HG02943 (cell line): ENCODE results near the gene PCMTD2.
"Not testable (repeated sequence)": the region's sequence is repeated elsewhere in the genome, so short reads cannot be mapped to it uniquely, and the experiment has no call there.

ENCODE experiments used
- ATAC-seq: cut with Tn5 transposase; IDR thresholded peaks from one replicate; pipeline ENCODE4 v1.9.1; 2021; ENCODE audit warnings: mild to moderate bottlenecking, low read depth, moderate library complexity; ENCODE audit not compliant: unreplicated experiment

PCMTD2 gene

DNA sequence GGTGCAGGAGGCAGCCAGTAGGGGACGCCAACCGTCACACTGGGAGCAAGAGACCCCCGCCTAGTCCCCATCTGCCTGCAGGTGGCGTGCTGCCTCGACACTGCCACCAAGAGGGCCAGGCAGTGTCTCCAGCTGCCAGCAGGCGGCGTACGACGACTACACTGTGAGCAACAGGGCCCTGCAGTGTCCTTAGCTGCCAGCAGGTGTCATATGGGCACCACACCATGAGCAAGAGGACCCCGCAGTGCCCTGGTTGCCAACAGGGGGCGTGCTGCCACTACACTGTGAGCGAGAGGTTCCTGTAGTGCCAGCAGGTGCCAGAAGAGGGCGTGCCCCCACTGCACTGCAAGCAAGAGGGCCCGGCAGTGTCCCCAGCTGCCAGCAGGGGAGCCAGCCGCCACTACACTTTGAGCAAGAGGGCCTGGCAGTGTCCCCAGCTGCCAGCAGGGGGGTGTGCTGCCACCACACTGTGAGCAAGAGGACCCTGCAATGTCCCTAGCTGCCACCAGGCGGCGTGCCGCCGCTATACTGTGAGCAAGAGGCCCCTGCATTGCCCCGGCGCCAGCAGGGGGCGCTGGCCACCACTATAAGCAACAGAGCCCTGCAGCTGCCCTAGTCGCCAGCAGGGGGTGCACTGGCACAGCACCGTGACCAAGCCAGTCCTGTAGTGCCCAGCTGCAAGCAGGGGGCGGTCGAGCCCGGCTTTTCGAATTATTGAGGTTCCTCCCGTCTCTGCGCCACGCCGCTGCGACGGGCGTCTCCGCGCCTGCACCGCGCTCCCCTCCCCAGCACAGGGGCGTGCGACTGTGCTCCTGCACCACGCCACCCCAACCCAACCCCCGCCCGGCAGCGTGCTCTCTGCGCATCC is 30.3 kb downstream of the PCMTD2 start:
- ATAC-seq, result peak; percentile 90

DNA sequence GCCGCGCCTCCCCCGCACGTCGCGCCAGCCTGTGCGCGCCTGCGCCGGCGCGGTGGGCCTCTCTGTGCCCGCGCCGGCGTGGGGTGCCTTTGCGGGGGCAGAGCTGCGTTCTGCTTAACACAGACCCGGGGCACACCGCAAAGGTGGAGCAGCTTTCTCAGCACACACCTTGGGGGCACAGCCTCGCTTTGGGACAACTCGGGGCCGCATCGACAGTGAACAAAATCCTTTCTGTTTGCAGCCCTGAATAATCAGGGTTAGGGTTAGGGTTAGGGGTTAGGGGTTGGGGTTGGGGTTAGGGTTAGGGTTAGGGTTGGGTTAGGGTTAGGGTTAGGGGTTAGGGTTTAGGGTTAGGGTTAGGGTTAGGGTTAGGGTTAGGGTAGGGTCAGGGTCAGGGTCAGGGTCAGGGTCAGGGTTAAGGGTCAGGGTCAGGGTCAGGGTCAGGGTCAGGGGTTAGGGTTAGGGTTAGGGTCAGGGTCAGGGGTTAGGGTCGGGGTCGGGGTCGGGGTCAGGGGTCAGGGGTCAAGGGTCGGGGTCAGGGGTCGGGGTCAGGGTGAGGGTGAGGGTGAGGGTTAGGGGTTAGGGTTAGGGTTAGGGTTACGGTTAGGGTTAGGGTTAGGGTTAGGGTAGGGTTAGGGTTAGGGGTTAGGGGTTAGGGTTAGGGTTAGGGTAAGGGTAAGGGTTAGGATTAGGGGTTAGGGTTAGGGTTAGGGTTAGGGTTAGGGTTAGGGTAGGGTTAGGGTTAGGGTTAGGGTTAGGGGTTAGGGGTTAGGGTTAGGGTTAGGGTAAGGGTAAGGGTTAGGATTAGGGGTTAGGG is 31.1 kb downstream of the PCMTD2 start:
- not testable (repeated sequence) for ATAC-seq

DNA sequence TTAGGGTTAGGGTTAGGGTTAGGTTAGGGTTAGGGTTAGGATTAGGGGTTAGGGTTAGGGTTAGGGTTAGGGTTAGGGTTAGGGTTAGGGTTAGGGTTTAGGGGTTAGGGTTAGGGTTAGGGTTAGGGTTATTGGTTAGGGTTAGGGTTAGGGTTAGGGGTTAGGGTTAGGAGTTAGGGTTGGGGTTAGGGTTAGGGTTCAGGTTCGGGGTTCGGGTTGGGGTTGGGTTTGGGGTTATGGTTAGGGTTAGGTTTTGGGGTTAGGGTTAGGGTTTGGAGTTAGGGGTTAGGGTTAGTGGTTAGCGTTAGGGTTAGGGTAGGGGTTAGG is 31.7 kb downstream of the PCMTD2 start:
- not testable (repeated sequence) for ATAC-seq

DNA sequence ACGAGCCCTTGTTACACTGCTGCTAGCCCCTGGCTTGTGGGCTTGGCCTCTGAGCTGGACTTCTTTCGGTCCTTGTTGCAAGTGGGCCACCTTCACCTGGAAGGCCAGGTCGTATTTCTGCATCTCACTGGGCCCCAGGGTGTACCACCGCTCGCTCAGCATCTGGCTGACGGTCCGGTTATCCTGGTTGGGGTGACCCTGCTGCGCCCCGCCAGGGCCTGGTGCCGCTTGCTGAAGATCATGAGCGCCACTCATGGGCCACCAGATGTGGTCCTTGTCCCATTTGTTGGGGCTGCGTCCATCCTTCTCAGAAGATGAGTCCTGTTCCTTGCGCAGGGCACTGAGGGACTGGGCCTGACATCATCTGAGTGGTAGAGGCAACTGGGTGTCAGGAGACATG is 36.6 kb downstream of the PCMTD2 start:
- ATAC-seq, result not testable (repeated sequence)

DNA sequence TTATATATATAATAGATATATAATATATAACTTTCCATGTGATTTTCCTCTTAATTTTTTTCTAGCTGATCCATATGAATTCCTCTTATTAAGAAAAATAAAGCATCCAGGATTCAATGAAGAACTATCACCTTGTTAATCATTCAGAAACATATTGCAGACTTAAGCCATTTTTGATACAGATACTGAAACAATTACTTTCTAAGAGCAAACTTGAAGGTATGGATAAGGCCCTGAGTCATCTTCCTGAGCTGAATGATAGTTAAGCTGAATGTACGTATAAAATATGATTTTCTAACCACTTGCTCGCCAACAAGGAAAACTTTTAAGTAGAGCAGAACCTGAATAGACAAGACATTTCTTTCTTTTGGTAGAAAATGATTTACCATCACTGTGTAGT is 47.5 kb downstream of the PCMTD2 start:
- not testable (repeated sequence) for ATAC-seq

- ATAC-seq, result not testable (repeated sequence)
Measured at GRCh38 chr20:64313761-64314160, 58.2 kb downstream of the PCMTD2 start.

GRCh38 chr20:64315381-64315780 is 59.8 kb downstream of the PCMTD2 start:
- not testable (repeated sequence) for ATAC-seq

DNA sequence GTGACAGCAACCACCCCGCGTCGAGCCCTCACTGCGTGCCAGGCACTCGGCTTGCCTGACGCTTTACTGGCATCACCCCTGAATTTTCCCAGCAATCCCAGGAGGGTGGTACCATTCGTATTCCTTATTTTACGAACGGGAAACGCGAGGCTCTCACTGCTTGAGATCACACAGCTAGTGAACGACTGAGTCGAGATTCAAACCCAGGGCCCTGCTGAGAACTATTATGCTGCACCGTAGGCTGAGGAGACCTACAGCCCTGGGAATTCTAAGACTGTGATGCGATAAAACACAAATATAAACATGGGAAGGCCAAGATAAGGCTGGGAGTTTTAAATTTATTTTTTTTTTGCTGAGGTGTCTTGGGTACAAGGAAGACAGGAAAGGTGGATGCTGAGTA is 60.3 kb downstream of the PCMTD2 start:
- not testable (repeated sequence) for ATAC-seq

GRCh38 chr20:64316415-64317083 is 61.0 kb downstream of the PCMTD2 start:
- not testable (repeated sequence) for ATAC-seq

- not testable (repeated sequence) for ATAC-seq
Measured at GRCh38 chr20:64317331-64317730, 61.8 kb downstream of the PCMTD2 start.

GRCh38 chr20:64318056-64318455 is 62.5 kb downstream of the PCMTD2 start:
- not testable (repeated sequence) for ATAC-seq

DNA sequence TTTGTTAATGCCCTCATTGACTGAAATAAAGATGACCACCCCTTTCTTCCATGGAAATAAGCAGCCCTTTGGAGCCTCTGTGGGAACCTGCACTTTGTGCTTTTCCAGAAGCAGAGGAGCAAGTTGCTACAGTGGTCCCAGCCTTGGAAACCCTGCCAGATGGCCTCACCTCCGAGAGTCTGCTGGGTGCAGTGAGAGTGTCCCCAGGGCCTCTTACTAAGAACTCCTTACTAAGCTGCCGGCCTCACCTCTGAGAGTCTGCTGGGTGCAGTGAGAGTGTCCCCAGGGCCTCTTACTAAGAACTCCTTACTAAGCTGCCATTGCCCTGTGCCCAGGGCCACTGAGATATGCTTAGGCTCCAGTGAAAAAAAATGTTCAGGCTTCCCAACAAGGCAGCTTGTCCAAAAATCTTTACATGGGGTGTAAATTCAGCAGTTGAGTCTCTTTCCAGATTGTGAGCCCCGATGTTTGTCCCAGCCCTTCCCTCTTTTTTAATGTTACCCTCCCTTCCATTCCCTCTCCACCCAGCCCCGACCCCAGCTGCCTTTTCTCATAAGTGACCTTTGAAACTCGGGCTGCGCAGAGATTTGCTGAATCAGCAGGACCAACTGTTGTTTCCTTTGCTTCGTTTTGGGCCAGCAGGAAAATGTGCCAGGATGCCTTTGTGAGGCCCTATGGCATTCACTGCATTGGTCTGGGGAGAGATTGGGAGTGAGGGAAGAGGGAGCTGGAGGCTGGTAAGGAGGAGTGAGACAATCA is 66.7 kb downstream of the PCMTD2 start:
- not testable (repeated sequence) for ATAC-seq
